ENCODE results near the gene PIK3AP1. TPM values are rescaled to one million over a fixed set of nuclear protein-coding genes. Genes with fewer than 3 reads are reported as not detected.
A peak's percentile ranks its signal among the peaks of the same experiment; 100 is the strongest.

PIK3AP1 gene
- total RNA-seq, 1 donor from 2014 or later: 9.6 TPM

- Mint-ChIP-seq H3K27me3 (no peaks in the 10 kb centered on the region), H3K9me3 (peaks cover under 1% of the 10 kb centered on the region), H3K27ac (no peak overlapping the region), H3K36me3 (ENCODE audit: low read depth) (peaks cover 9% of the 10 kb centered on the region), H3K4me3 (peak overlapping the region; percentile 5), H3K4me1 (peaks cover 39% of the 10 kb centered on the region)
- intact Hi-C loops (cut with micrococcal nuclease): loop anchor here (10.0 kb wide), 1 partner anchor 48 kb away; no protein-coding TSS in a partner anchor
- DNase-seq: no peak
Observed at GRCh38 chr10:96646751-96647166, 73.6 kb downstream of the PIK3AP1 start.

DNA sequence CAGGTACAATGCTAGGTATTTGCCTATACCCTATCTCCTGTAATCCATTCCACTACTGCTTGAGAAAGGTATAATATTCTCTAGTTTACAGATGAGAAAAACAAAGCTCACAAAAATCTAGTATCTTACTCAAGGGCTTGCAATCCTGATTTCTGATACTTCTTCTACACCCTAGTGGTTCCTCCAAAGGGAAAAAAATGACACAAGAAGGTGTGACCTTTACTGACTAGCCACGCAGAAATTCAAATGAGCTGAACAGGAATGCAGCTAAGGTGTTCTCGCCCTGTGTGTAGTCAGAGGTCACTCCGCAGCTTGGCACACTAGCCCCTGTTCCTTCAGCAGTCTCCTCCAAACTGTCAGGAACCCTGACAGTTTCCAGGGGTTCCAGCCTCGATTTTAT is 74.0 kb downstream of the PIK3AP1 start:
- H3K36me3 Mint-ChIP-seq (ENCODE audit: low read depth): peaks cover 6% of the 10 kb centered on the region
- peak overlapping the region; percentile 5 for H3K4me3 Mint-ChIP-seq
- H3K27ac Mint-ChIP-seq: no peak overlapping the region
- intact Hi-C loops (cut with micrococcal nuclease): loop anchor here (10.0 kb wide), 1 partner anchor 48 kb away; no protein-coding TSS in a partner anchor
- no peaks in the 10 kb centered on the region for H3K9me3 Mint-ChIP-seq
- H3K4me1 Mint-ChIP-seq: peaks cover 34% of the 10 kb centered on the region
- no peak for DNase-seq
- H3K27me3 Mint-ChIP-seq: no peaks in the 10 kb centered on the region

DNA sequence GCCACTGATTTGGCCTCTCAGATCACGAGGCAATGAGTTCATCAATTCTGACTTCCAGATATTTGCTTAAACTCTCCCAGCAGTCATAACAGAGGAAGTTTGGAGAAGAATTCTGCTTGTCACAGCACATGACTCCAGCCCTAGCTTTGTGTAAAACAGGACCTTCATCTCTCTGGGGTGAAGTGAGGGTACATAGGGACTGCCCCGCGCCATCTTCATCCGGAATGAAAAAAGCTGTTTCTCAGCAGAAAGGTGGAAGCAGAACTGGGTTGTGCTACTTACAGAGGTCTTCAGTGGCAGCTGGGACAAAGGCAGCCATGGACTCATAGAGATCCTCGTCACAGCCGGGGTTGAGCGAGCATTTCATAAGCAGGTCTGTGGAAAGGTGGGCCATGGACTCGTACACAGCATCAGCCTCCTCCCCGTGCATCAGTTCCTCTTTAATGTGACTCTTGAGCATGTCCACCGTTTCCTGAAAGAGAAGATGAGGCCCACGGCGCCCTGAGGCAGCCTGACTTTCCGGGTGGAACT is 75.1 kb downstream of the PIK3AP1 start:
- DNase-seq: no peak
- H3K27me3 Mint-ChIP-seq: no peaks in the 10 kb centered on the region
- intact Hi-C loops (cut with micrococcal nuclease): loop anchor here (10.0 kb wide), 1 partner anchor 50 kb away; no protein-coding TSS in a partner anchor
- no peaks in the 10 kb centered on the region for H3K9me3 Mint-ChIP-seq
- H3K4me3 Mint-ChIP-seq: no peak overlapping the region
- peaks cover 4% of the 10 kb centered on the region for H3K36me3 Mint-ChIP-seq (ENCODE audit: low read depth)
- peaks cover 27% of the 10 kb centered on the region for H3K4me1 Mint-ChIP-seq
- H3K27ac Mint-ChIP-seq: no peak overlapping the region

DNA sequence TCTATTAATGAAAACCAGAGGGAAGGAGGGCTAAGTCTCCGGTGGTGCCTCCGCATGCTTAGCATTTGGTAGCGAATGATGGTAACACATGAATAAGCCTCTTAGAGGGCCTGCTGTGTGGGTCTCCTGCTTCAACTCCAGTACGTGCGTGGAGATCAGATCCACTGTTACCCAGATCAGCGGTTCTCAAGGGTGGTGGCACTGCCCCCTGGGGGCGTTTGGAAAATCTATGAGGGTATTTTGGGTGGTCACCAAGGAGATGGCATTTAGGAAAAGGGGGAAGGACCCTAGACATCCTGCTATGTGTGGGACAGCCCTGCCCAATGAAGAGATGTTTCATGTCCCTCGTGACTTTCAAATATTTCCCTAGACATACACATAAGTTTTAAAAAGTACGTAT is 76.4 kb downstream of the PIK3AP1 start:
- no peak for DNase-seq
- no peak overlapping the region for H3K4me3 Mint-ChIP-seq
- peaks cover 27% of the 10 kb centered on the region for H3K4me1 Mint-ChIP-seq
- H3K9me3 Mint-ChIP-seq: no peaks in the 10 kb centered on the region
- H3K27me3 Mint-ChIP-seq: peaks cover 4% of the 10 kb centered on the region
- intact Hi-C loops (cut with micrococcal nuclease): loop anchor here (2.0 to 10.0 kb wide), 3 partner anchors 51 to 383 kb away; partner anchors contain the start of gene PIK3AP1
- no peak overlapping the region for H3K27ac Mint-ChIP-seq
- H3K36me3 Mint-ChIP-seq (ENCODE audit: low read depth): peaks cover 4% of the 10 kb centered on the region

DNA sequence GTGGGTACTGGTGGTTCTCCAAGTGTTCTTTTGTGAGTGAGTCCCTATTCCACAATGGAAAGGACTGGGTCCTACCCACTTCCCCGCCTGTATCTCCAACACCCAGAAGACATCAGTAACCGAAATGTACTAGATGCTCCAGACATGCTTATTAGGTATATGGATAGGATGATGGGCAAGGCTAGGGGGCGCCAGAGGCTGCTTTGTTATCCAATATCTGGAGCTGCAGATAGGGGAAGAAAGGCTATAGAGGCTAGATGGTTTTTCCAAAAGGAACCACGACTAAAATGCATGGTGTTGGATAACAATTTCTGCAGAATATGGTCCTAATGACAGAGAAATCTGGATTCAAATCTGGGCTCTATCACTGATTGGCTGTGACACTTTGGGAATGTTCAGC is 77.3 kb downstream of the PIK3AP1 start:
- H3K36me3 Mint-ChIP-seq (ENCODE audit: low read depth): peaks cover 4% of the 10 kb centered on the region

GRCh38 chr10:96642530-96642929 is 77.8 kb downstream of the PIK3AP1 start:
- peaks cover 17% of the 10 kb centered on the region for H3K4me1 Mint-ChIP-seq
- DNase-seq: no peak
- no peak overlapping the region for H3K27ac Mint-ChIP-seq
- H3K36me3 Mint-ChIP-seq (ENCODE audit: low read depth): peaks cover under 1% of the 10 kb centered on the region
- H3K9me3 Mint-ChIP-seq: no peaks in the 10 kb centered on the region
- H3K4me3 Mint-ChIP-seq: no peak overlapping the region
- intact Hi-C loops (cut with micrococcal nuclease): loop anchor here (2.0 to 10.0 kb wide), 3 partner anchors 52 to 385 kb away; partner anchors contain the start of gene PIK3AP1
- peaks cover 8% of the 10 kb centered on the region for H3K27me3 Mint-ChIP-seq

More for the DNA sequence above, 77.3 kb downstream of the PIK3AP1 start:
- DNase-seq: peak; percentile 85
- H3K9me3 Mint-ChIP-seq: no peaks in the 10 kb centered on the region
- H3K4me3 Mint-ChIP-seq: no peak overlapping the region
- intact Hi-C loops (cut with micrococcal nuclease): loop anchor here (2.0 to 10.0 kb wide), 3 partner anchors 52 to 384 kb away; partner anchors contain the start of gene PIK3AP1
- no peak overlapping the region for H3K27ac Mint-ChIP-seq
- H3K4me1 Mint-ChIP-seq: peaks cover 21% of the 10 kb centered on the region
- peaks cover 6% of the 10 kb centered on the region for H3K27me3 Mint-ChIP-seq

GRCh38 chr10:96641396-96642295 is 78.7 kb downstream of the PIK3AP1 start:
- intact Hi-C loops (cut with micrococcal nuclease): loop anchor here (1.0 to 10.0 kb wide), 4 partner anchors 53 to 386 kb away; partner anchors contain the start of gene PIK3AP1
- Mint-ChIP-seq H3K27ac (no peak overlapping the region), H3K27me3 (peaks cover 10% of the 10 kb centered on the region)

GRCh38 chr10:96639899-96640298 is 80.4 kb downstream of the PIK3AP1 start:
- no peak for DNase-seq
- intact Hi-C loops (cut with micrococcal nuclease): loop anchor here (5.0 to 10.0 kb wide), 2 partner anchors 55 to 387 kb away; no protein-coding TSS in a partner anchor
- H3K4me3 Mint-ChIP-seq: no peak overlapping the region
- peaks cover 3% of the 10 kb centered on the region for H3K4me1 Mint-ChIP-seq
- no peaks in the 10 kb centered on the region for H3K36me3 Mint-ChIP-seq (ENCODE audit: low read depth)
- H3K27me3 Mint-ChIP-seq: peaks cover 10% of the 10 kb centered on the region
- H3K27ac Mint-ChIP-seq: no peak overlapping the region
- no peaks in the 10 kb centered on the region for H3K9me3 Mint-ChIP-seq

More at GRCh38 chr10:96641396-96642295, 78.7 kb downstream of the PIK3AP1 start:
- H3K4me1 Mint-ChIP-seq: peaks cover 8% of the 10 kb centered on the region
- H3K36me3 Mint-ChIP-seq (ENCODE audit: low read depth): no peaks in the 10 kb centered on the region
- no peak overlapping the region for H3K4me3 Mint-ChIP-seq
- H3K9me3 Mint-ChIP-seq: no peaks in the 10 kb centered on the region
- no peak for DNase-seq

GRCh38 chr10:96638696-96639095 is 81.6 kb downstream of the PIK3AP1 start:
- H3K27me3 Mint-ChIP-seq: peaks cover 10% of the 10 kb centered on the region
- no peak overlapping the region for H3K27ac Mint-ChIP-seq
- no peak overlapping the region for H3K4me3 Mint-ChIP-seq
- no peaks in the 10 kb centered on the region for H3K36me3 Mint-ChIP-seq (ENCODE audit: low read depth)
- no peak for DNase-seq
- peaks cover 3% of the 10 kb centered on the region for H3K4me1 Mint-ChIP-seq
- intact Hi-C loops (cut with micrococcal nuclease): no loop called here
- no peaks in the 10 kb centered on the region for H3K9me3 Mint-ChIP-seq

GRCh38 chr10:96638120-96638519 is 82.2 kb downstream of the PIK3AP1 start:
- intact Hi-C loops (cut with micrococcal nuclease): no loop called here
- Mint-ChIP-seq H3K27me3 (peaks cover 10% of the 10 kb centered on the region), H3K4me3 (no peak overlapping the region), H3K27ac (no peak overlapping the region), H3K4me1 (peaks cover 3% of the 10 kb centered on the region), H3K9me3 (no peaks in the 10 kb centered on the region), H3K36me3 (ENCODE audit: low read depth) (no peaks in the 10 kb centered on the region)
- no peak for DNase-seq

DNA sequence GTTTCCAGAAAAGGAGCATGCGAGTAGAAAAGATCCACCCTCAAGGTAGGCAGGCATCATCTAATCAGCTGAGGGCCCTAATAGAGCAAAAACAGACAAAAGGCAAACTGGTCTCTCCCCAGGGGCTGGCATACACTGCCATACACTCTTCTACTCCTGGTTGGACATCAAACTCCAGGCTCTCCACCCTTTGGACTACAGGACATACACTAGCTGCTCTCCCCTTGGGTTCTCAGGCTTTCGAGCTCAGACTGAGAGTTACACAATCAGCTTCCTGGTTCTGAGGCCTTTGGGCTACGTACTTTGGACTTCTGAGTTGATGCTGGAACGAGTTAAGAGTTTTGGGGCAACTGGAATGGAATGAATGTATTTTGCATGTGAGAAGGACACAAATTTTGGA is 82.6 kb downstream of the PIK3AP1 start:
- no peak for DNase-seq
- H3K9me3 Mint-ChIP-seq: no peaks in the 10 kb centered on the region
- H3K4me1 Mint-ChIP-seq: peaks cover 3% of the 10 kb centered on the region
- H3K36me3 Mint-ChIP-seq (ENCODE audit: low read depth): no peaks in the 10 kb centered on the region
- intact Hi-C loops (cut with micrococcal nuclease): no loop called here
- no peak overlapping the region for H3K27ac Mint-ChIP-seq
- no peak overlapping the region for H3K4me3 Mint-ChIP-seq
- peaks cover 10% of the 10 kb centered on the region for H3K27me3 Mint-ChIP-seq

- Mint-ChIP-seq H3K27ac (no peak overlapping the region), H3K4me1 (peaks cover 3% of the 10 kb centered on the region), H3K9me3 (no peaks in the 10 kb centered on the region), H3K4me3 (no peak overlapping the region), H3K36me3 (ENCODE audit: low read depth) (no peaks in the 10 kb centered on the region), H3K27me3 (peaks cover 10% of the 10 kb centered on the region)
- intact Hi-C loops (cut with micrococcal nuclease): no loop called here
- DNase-seq: no peak
Observed at GRCh38 chr10:96636551-96636950, 83.8 kb downstream of the PIK3AP1 start.

DNA sequence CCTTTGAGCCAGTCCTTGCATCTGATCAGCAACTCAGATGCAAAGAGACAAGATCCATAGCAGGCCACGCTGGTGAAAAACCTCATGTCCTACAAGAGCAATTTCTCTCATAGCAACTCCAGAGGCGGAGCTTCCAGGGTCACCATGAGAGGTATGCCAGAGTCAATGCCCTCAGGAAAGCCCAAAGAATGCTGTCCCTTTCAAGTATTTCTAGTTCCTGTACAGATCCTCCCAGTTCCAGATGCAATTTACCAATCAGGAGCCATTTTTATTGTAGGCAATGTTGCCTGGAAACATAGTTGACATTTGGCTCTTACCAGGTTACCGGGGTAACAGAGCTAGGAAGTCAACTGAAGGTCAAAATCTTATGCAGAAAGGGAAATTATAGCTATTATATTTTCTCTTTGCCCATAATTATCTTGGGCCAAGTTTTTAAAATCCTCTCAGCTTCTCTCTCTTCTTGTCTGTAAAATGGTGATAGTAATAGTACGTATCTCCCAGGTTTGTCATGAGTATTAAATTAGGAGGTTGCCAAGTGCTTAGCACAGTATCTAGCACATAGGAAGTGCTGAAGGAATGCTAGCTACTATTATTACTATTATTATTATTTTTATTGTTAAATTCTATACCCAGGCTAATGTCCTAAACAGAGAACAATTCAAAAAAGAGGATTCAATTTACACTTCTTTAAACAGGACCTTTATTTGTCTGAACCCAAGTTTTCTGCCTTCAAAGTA is 87.2 kb downstream of the PIK3AP1 start:
- Mint-ChIP-seq H3K27me3 (peaks cover 5% of the 10 kb centered on the region), H3K27ac (no peak overlapping the region), H3K9me3 (no peaks in the 10 kb centered on the region), H3K36me3 (ENCODE audit: low read depth) (no peaks in the 10 kb centered on the region), H3K4me3 (no peak overlapping the region), H3K4me1 (no peaks in the 10 kb centered on the region)
- no peak for DNase-seq
- intact Hi-C loops (cut with micrococcal nuclease): no loop called here

Measured in activated CD4-positive, alpha-beta T cell treated with anti-CD3 and anti-CD28 coated beads, Interleukin-2, amount 10 ng/mL, durations not matched to agents 24 days and 14 days (primary cell).